CD4-positive, alpha-beta T cell treated with Interleukin-6 at 100 ng/mL for 8 hours (primary cell): ENCODE measurements around the gene ACAN.
A peak's percentile ranks its signal among the peaks of the same experiment; 100 is the strongest.

Experiments used
- DNase-seq: peaks from one replicate; pipeline ENCODE4 v3.0.0-alpha.2; 2020; ENCODE audit warnings: mixed read lengths, low spot score

ACAN gene

GRCh38 chr15:88878720-88879184 is 75.5 kb downstream of the ACAN start:
- DNase-seq = no peak

- DNase-seq = no peak
Observed at GRCh38 chr15:88880944-88881740, 77.9 kb downstream of the ACAN start.

GRCh38 chr15:88881775-88882174 is 78.5 kb downstream of the ACAN start:
- no peak for DNase-seq

- no peak for DNase-seq
Observed at GRCh38 chr15:88882785-88883184, 79.5 kb downstream of the ACAN start.

- DNase-seq = no peak
Observed at GRCh38 chr15:88887068-88887580, 83.9 kb downstream of the ACAN start.

- no peak for DNase-seq
Observed at GRCh38 chr15:88888719-88889118, 85.5 kb downstream of the ACAN start.

GRCh38 chr15:88890495-88890894 is 87.3 kb downstream of the ACAN start:
- DNase-seq = no peak

- DNase-seq = no peak
Observed at GRCh38 chr15:88891540-88892254, 88.5 kb downstream of the ACAN start.

GRCh38 chr15:88894348-88894818 is 91.1 kb downstream of the ACAN start:
- DNase-seq = peak; percentile 85

GRCh38 chr15:88894819-88895767 is 91.9 kb downstream of the ACAN start, which contains the start of gene HAPLN3:
Gene HAPLN3, minus strand, starts transcription at chr15:88895544. Its CDS starts 8,246 bp downstream, at chr15:88887298.
- peak; percentile 51 for DNase-seq

GRCh38 chr15:88896333-88897033 is 93.2 kb downstream of the ACAN start:
- DNase-seq = no peak

- no peak for DNase-seq
Observed at GRCh38 chr15:88897142-88897455, 93.9 kb downstream of the ACAN start.

GRCh38 chr15:88897456-88898194 is 94.4 kb downstream of the ACAN start:
- DNase-seq = peak; percentile 77

GRCh38 chr15:88898736-88899135 is 95.5 kb downstream of the ACAN start:
- no peak for DNase-seq

GRCh38 chr15:88899251-88899650 is 96.0 kb downstream of the ACAN start:
- DNase-seq = no peak

- no peak for DNase-seq
Observed at GRCh38 chr15:88900309-88900981, 97.2 kb downstream of the ACAN start.

- no peak for DNase-seq
Observed at GRCh38 chr15:88900982-88901418, 97.8 kb downstream of the ACAN start.

GRCh38 chr15:88901508-88902220 is 98.4 kb downstream of the ACAN start:
- no peak for DNase-seq

- DNase-seq = no peak
Observed at GRCh38 chr15:88902221-88902835, 99.1 kb downstream of the ACAN start.
